HepG2 (cell line): Measurements from ENCODE around the gene UBE2C. TPM values are rescaled to one million over a fixed set of nuclear protein-coding genes. Genes with fewer than 3 reads are reported as not detected.

Experiments used
- ARHGAP35 ChIP-seq: sonication (generic); formaldehyde crosslinking; IDR thresholded peaks from 2 replicates; pipeline ENCODE4 v1.9.0; 2022; ENCODE audit warnings: mild to moderate bottlenecking, inconsistent platforms, moderate library complexity, missing genetic modification reagents, borderline replicate concordance
- CC2D1A ChIP-seq: sonication (generic); formaldehyde crosslinking; IDR thresholded peaks from 2 replicates; pipeline ENCODE4 v1.8.1; 2023; ENCODE audit warnings: mild to moderate bottlenecking, missing genetic modification reagents
- ETV6 ChIP-seq: sonication (generic); formaldehyde crosslinking; conservative IDR thresholded peaks from 2 replicates; pipeline ENCODE4 v1.4.0; 2020; ENCODE audit warnings: missing genetic modification reagents
- FOXM1 ChIP-seq: sonication (generic); formaldehyde crosslinking; IDR thresholded peaks from 2 replicates; pipeline ENCODE4 v1.5.0; 2020; ENCODE audit warnings: missing genetic modification reagents
- HNRNPUL1 ChIP-seq: fragments of 200-400 bp; formaldehyde crosslinking; IDR thresholded peaks from 2 replicates; pipeline ENCODE4 v1.6.1; 2017; ENCODE audit warnings: low read depth, mild to moderate bottlenecking, low read length, moderate library complexity
- KMT2A ChIP-seq: sonication (generic); formaldehyde crosslinking; IDR thresholded peaks from 2 replicates; pipeline ENCODE4 v1.4.0; 2020; ENCODE audit warnings: missing genetic modification reagents
- LRRFIP1 ChIP-seq: sonication (generic); formaldehyde crosslinking; conservative IDR thresholded peaks from 2 replicates; pipeline ENCODE4 v1.4.0; 2020; ENCODE audit warnings: missing genetic modification reagents
- MNT ChIP-seq: fragments of 450-650 bp; IDR thresholded peaks from 2 replicates; pipeline ENCODE4 v1.6.1; 2016
- ONECUT2 ChIP-seq: sonication (generic); formaldehyde crosslinking; IDR thresholded peaks from 2 replicates; pipeline ENCODE4 v1.4.0; 2020; ENCODE audit warnings: missing genetic modification reagents
- POLR2A ChIP-seq, 2 experiments: IDR thresholded peaks; 2 replicates each; pipeline ENCODE4 v1.6.1; 2011; ENCODE audit warnings: low read depth in 2 of 2, low read length in 2 of 2, mild to moderate bottlenecking in 1 of 2, moderate library complexity in 1 of 2; ENCODE audit not compliant: insufficient read depth in 1 of 2
- RARA ChIP-seq: IDR thresholded peaks from 2 replicates; pipeline ENCODE4 v1.6.1; 2016; ENCODE audit warnings: missing genetic modification reagents, missing compliant biosample characterization
- SIX1 ChIP-seq: sonication (generic); formaldehyde crosslinking; IDR thresholded peaks from 2 replicates; pipeline ENCODE4 v1.4.0; 2020; ENCODE audit warnings: missing genetic modification reagents, borderline replicate concordance
- ZNF17 ChIP-seq: sonication (generic); formaldehyde crosslinking; IDR thresholded peaks from 2 replicates; pipeline ENCODE4 v1.5.0; 2020; ENCODE audit warnings: mild to moderate bottlenecking, missing genetic modification reagents
- ZNF362 ChIP-seq: sonication (generic); formaldehyde crosslinking; IDR thresholded peaks from 2 replicates; pipeline ENCODE4 v1.4.0; 2020; ENCODE audit warnings: missing genetic modification reagents, mild to moderate bottlenecking, borderline replicate concordance
- ZNF367 ChIP-seq: sonication (generic); formaldehyde crosslinking; IDR thresholded peaks from 2 replicates; pipeline ENCODE4 v1.4.0; 2020; ENCODE audit warnings: missing genetic modification reagents, borderline replicate concordance
- polyA plus RNA-seq, 8 experiments: library from polyadenylated mRNA; depleted of rRNA in 3 of 8; stranded (reverse) in 7 of 8; unstranded in 1 of 8; fragments of >200 nt; fragmentation: Illumina TruSeq in 4 of 8; extraction: Trizol in 4 of 8; gene quantifications; 2 replicates each; pipeline versions ENCODE4 v1.2.1 to v1.2.3, GENCODE V29; 2011 to 2016; ENCODE audit warnings: low read depth in 4 of 8, missing spikeins in 1 of 8, mixed read lengths in 1 of 8; ENCODE audit not compliant: insufficient read depth in 1 of 8
- total RNA-seq, 5 experiments: library from RNA; depleted of rRNA; stranded (reverse); fragments of >200 nt; fragmentation: Illumina TruSeq; extraction: Trizol; gene quantifications; 2 replicates each; pipeline ENCODE4 v1.2.3, GENCODE V29; 2016; ENCODE audit warnings: low read depth in 1 of 5
- TF ChIP-seq, protein P1 (sequence below): fragments of 450-650 bp; IDR thresholded peaks from 2 replicates; pipeline ENCODE4 v1.6.1; 2017
- TF ChIP-seq, protein P2 (sequence below): sonication (generic); formaldehyde crosslinking; conservative IDR thresholded peaks from 2 replicates; pipeline ENCODE4 v1.4.0; 2020; ENCODE audit warnings: missing genetic modification reagents
- TF ChIP-seq, protein P3 (sequence below): sonication (generic); formaldehyde crosslinking; IDR thresholded peaks from 2 replicates; pipeline ENCODE4 v1.5.1; 2020; ENCODE audit warnings: missing genetic modification reagents, mild to moderate bottlenecking, borderline replicate concordance

UBE2C gene
- total and polyA plus RNA-seq, 2 of the 13 experiments (the other 11 are each of a cell fraction or from before 2014, with no cell fraction given), result 100 to 123 TPM

GRCh38 chr20:45857114-45857881, 44.9 kb downstream of the UBE2C start, which contains the start of the genes ACOT8 and ZSWIM3 (continued):
- TF ChIP-seq, protein P1, sequence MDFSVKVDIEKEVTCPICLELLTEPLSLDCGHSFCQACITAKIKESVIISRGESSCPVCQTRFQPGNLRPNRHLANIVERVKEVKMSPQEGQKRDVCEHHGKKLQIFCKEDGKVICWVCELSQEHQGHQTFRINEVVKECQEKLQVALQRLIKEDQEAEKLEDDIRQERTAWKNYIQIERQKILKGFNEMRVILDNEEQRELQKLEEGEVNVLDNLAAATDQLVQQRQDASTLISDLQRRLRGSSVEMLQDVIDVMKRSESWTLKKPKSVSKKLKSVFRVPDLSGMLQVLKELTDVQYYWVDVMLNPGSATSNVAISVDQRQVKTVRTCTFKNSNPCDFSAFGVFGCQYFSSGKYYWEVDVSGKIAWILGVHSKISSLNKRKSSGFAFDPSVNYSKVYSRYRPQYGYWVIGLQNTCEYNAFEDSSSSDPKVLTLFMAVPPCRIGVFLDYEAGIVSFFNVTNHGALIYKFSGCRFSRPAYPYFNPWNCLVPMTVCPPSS, result no peak
- no peak; the same call in 1 of the 2 replicates for TF ChIP-seq MNT
- TF ChIP-seq KMT2A (CRISPR knock-in tag), result peak; percentile 86
- no peak for TF ChIP-seq ZNF362 (CRISPR knock-in tag)
- no peak; the same call in 1 of the 2 replicates for TF ChIP-seq LRRFIP1 (CRISPR knock-in tag)
- TF ChIP-seq RARA (CRISPR knock-in tag), result peak; percentile 46
- TF ChIP-seq ETV6, result 0 out of 2 replicates have a peak, but pooled peaks have one; percentile 35
- 0 out of 2 replicates have a peak, but pooled peaks have one; percentile 58 for TF ChIP-seq FOXM1
- TF ChIP-seq ONECUT2 (CRISPR knock-in tag), result 0 out of 2 replicates have a peak, but pooled peaks have one; percentile 28
- peak; percentile 47 for TF ChIP-seq SIX1 (CRISPR knock-in tag)
- TF ChIP-seq POLR2A (IDR thresholded peaks at IDR 0.05; ENCODE audit: insufficient read depth in 1 of 2, low read depth in 2 of 2, low read length in 2 of 2), result peak; percentile 84 to 97
- TF ChIP-seq ARHGAP35 (CRISPR knock-in tag), result no peak
- TF ChIP-seq, protein P2, sequence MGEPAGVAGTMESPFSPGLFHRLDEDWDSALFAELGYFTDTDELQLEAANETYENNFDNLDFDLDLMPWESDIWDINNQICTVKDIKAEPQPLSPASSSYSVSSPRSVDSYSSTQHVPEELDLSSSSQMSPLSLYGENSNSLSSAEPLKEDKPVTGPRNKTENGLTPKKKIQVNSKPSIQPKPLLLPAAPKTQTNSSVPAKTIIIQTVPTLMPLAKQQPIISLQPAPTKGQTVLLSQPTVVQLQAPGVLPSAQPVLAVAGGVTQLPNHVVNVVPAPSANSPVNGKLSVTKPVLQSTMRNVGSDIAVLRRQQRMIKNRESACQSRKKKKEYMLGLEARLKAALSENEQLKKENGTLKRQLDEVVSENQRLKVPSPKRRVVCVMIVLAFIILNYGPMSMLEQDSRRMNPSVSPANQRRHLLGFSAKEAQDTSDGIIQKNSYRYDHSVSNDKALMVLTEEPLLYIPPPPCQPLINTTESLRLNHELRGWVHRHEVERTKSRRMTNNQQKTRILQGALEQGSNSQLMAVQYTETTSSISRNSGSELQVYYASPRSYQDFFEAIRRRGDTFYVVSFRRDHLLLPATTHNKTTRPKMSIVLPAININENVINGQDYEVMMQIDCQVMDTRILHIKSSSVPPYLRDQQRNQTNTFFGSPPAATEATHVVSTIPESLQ, result no peak; the same call in 1 of the 2 replicates
- TF ChIP-seq ZNF367 (CRISPR knock-in tag), result 0 out of 2 replicates have a peak, but pooled peaks have one; percentile 22
- no peak for TF ChIP-seq ZNF17
- TF ChIP-seq HNRNPUL1, result no peak
- TF ChIP-seq, protein P3, sequence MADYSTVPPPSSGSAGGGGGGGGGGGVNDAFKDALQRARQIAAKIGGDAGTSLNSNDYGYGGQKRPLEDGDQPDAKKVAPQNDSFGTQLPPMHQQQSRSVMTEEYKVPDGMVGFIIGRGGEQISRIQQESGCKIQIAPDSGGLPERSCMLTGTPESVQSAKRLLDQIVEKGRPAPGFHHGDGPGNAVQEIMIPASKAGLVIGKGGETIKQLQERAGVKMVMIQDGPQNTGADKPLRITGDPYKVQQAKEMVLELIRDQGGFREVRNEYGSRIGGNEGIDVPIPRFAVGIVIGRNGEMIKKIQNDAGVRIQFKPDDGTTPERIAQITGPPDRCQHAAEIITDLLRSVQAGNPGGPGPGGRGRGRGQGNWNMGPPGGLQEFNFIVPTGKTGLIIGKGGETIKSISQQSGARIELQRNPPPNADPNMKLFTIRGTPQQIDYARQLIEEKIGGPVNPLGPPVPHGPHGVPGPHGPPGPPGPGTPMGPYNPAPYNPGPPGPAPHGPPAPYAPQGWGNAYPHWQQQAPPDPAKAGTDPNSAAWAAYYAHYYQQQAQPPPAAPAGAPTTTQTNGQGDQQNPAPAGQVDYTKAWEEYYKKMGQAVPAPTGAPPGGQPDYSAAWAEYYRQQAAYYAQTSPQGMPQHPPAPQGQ (CRISPR knock-in tag), result 0 out of 2 replicates have a peak, but pooled peaks have one; percentile 57
- no peak for TF ChIP-seq CC2D1A (CRISPR knock-in tag)
